SK-N-MC (cell line): ENCODE measurements around the gene CYS1.

Source experiments
- EZH2 ChIP-seq: fragments of 200-600 bp; sonication (generic); IDR thresholded peaks from one replicate; pipeline ENCODE4 v1.6.1; 2017; ENCODE audit warnings: antibody characterized with exemption
- FOXP2 ChIP-seq: optimal IDR thresholded peaks from 2 replicates; pipeline ENCODE3; 2011; ENCODE audit warnings: mild to moderate bottlenecking, moderate library complexity; ENCODE audit not compliant: insufficient read depth; ENCODE audit errors: extremely low read length, control extremely low read depth
- POLR2AphosphoS5 ChIP-seq: IDR thresholded peaks from 2 replicates; pipeline ENCODE4 v1.6.1; 2012; ENCODE audit warnings: mild to moderate bottlenecking, low read depth, low read length, borderline replicate concordance

DNA sequence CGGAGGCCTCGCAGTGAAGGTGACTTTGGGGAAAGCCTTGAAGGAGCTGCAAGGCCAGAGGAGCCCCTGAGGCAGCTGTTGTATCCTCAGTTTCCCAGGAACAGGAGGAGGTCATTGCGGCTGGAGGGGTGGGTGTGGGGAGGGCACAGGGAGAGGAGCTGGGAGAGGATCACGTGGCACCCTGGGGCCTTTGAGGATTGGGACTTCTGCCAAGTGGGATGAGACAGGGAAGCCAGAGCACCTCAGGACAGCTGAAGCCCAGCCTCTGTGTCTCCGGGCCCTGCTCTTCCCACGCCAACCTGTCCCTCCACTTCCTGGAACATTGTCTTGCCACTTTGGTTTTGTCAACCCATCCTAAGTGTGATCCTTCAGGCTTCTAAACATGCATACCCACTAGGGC is 23.0 kb upstream of the CYS1 start:
- no peak for TF ChIP-seq EZH2
- no peak for TF ChIP-seq FOXP2
- no peak for TF ChIP-seq POLR2AphosphoS5
